ENCODE measurements around the gene RASAL1.

The RASAL1 gene

GRCh38 chr12:113056631-113057488 lies 78.7 kb downstream of the RASAL1 start, which contains the start of gene DTX1:
Gene DTX1 (plus strand): TSS chr12:113056730. CDS start chr12:113058193, 1,463 bp downstream.
- DNase-seq (ENCODE audit: low spot score): no peak

GRCh38 chr12:113056381-113056630 lies 79.3 kb downstream of the RASAL1 start:
- no peak for DNase-seq (ENCODE audit: low spot score)

- no peak for DNase-seq (ENCODE audit: low spot score)
Measured at GRCh38 chr12:113055594-113056380, 79.8 kb downstream of the RASAL1 start.

- no peak for DNase-seq (ENCODE audit: low spot score)
Measured at GRCh38 chr12:113054948-113055486, 80.5 kb downstream of the RASAL1 start.

GRCh38 chr12:113052326-113052725 lies 83.2 kb downstream of the RASAL1 start:
- no peak for DNase-seq (ENCODE audit: low spot score)

DNA sequence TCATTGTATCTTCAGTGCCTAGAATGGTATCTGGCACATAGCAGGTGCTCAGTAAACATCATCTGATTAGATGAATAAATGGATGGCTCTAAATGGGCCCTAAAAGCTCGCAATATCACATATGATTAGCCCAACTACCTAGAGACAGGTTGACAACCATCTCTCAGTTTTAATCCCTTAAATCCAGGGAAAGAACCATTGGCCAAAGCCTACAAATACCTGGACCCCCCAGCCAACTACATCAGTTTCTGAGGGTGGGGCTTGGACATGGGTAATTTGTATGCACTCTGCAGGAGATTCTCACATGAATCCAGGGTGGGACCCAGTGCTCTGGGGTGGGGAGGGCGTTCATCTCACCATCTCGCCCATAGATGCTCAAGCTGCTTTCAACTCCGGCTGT lies 83.8 kb downstream of the RASAL1 start:
- DNase-seq (ENCODE audit: low spot score): no peak

GRCh38 chr12:113050795-113051194 lies 84.8 kb downstream of the RASAL1 start:
- DNase-seq (ENCODE audit: low spot score): no peak

DNA sequence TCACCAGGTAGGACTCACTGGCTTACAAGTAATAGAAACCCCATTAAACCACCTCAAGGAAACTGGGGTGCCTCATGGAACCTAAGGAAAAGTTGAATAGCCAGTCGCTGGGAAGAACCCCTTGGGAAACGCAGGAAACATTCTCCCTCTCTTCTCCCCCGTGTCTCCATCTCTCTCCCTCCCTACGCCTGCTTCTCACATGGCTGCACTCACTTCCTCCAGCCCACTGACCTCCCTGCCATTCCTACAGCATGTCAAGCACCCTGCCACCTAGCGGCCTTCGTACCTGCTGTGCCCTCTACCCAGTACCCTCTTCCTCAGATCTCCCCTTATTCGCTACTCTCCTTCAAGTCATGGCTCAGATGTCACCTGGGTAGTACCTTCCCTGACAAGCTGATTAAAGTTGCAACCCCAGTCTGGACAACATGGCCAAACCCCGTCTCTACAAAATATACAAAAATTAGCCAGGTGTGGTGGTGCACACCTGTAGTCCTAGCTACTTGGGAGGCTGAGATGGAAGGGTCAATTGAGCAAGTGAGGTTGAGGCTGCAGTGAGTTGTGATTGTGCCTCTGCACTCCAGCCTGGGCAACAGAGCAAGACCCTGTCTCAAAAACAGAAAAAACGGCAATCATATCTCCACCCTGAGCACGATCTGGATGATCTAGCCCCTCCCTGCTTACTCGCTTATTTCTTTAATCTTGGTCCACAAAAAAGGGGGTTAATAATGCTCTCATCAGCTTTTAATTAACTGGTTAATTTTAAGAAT lies 85.4 kb downstream of the RASAL1 start:
- DNase-seq (ENCODE audit: low spot score): no peak

Measured in hematopoietic multipotent progenitor cell treated with erythropoietin and hydrocortisone succinate and interleukin-3 and kit ligand, for 17 days (in vitro differentiated cells).